Neural progenitor cell (in vitro differentiated cells): ENCODE results near the gene BLOC1S3.

Experiments used
- EZH2phosphoT487 ChIP-seq: fragments of 200-600 bp; sonication (generic); IDR thresholded peaks from 2 replicates; pipeline ENCODE4 v1.6.1; 2017; ENCODE audit warnings: antibody characterized with exemption
- TF ChIP-seq, protein P1 (sequence below): fragments of 200-600 bp; sonication (generic); IDR thresholded peaks from 2 replicates; pipeline ENCODE4 v1.5.1; 2017; ENCODE audit warnings: antibody characterized with exemption, mild to moderate bottlenecking

DNA sequence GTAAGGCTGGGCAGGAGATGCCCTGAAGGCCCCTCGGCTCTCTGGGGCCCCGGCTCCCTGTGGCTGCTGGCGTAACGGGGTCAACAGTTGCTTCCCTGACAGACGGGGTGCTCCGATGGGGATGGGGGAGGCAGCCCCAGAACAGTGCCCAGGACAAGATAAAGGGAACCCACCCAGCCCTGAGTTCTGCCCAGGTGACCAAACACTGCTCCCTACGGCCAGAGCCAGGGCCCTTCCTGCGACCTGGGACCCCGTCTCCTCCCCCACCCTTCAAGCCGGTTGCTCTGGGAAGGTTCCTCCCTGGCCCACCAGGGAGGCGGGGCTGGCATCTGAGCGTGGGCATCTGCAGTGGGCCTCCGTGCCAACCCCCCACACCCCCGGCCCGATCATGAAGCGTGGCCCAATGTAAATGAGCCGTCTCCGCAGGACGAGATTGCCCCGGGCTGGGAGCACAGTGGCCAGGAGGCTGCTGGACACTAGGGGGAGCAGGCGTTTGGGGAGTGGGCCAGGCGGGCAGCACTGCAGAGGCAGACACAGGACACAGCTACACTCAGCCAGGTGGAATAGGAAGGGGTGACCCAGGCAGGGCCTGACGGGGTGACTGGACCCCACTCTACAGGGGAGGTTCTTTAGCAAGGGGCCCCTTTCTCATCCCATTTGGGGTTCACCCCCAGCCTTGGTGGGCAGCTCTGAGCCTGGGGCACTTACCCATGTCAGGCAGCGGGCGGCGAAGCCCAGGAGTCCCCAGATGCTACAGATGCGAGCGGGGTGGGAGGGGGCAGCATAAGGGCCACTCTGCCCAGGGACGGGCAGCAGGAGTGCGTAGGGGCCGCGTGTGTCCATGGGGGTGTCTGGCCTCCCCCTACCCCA lies 16.6 kb upstream of the BLOC1S3 start:
- TF ChIP-seq, protein P1, sequence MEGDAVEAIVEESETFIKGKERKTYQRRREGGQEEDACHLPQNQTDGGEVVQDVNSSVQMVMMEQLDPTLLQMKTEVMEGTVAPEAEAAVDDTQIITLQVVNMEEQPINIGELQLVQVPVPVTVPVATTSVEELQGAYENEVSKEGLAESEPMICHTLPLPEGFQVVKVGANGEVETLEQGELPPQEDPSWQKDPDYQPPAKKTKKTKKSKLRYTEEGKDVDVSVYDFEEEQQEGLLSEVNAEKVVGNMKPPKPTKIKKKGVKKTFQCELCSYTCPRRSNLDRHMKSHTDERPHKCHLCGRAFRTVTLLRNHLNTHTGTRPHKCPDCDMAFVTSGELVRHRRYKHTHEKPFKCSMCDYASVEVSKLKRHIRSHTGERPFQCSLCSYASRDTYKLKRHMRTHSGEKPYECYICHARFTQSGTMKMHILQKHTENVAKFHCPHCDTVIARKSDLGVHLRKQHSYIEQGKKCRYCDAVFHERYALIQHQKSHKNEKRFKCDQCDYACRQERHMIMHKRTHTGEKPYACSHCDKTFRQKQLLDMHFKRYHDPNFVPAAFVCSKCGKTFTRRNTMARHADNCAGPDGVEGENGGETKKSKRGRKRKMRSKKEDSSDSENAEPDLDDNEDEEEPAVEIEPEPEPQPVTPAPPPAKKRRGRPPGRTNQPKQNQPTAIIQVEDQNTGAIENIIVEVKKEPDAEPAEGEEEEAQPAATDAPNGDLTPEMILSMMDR = peak; percentile 79
- TF ChIP-seq EZH2phosphoT487 = no peak
